Measurements from ENCODE around the gene IRF4.

IRF4 gene

DNA sequence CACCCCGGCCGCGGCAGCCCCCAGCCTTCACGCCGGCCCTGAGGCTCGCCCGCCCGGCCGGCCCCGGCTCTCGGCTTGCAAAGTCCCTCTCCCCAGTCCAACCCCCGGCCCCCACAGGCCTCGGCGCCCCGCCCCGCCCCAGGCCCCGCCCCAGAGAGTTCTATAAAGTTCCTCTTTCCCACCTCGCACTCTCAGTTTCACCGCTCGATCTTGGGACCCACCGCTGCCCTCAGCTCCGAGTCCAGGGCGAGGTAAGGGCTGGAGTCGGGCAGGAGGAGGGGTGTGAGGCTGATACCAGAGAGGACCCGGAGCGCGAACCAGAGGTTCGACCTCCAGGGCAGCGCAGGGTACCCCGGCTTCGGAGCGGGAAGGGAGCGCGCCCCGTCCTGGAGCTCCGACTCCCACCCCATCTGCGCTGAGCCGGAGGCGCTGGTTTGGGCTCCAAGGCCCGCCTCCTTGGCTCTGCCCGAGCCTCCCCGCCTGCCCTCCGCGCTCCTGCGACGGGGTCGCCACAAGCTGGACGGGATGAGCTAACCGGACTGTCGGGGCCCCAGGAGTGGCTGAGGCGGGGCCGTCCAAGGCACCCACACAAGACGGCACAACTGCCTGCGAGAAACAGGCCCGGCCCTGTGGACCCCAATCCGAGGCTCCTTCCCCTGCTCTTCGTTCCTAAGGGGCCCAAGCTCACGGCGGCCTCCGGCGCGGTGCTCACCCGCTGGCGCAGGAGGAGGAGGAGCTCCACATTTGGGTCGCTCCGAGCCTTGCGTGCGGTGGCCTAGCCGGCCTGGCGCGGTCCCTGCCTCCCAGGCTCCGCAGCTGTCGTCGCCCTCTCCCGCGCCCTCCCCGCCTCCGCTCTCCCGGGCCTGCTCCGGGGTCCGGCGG, at the start of gene IRF4:
IRF4 (plus strand) TSS at position 194 of the 882 bp plus-strand sequence. CDS start 1,401 bp downstream, outside the sequence.
- H3K27ac ChIP-seq = no peak within 1 kb of the TSS
- TF ChIP-seq CTCF (conservative IDR thresholded peaks at IDR 0.05) = no peak

DNA sequence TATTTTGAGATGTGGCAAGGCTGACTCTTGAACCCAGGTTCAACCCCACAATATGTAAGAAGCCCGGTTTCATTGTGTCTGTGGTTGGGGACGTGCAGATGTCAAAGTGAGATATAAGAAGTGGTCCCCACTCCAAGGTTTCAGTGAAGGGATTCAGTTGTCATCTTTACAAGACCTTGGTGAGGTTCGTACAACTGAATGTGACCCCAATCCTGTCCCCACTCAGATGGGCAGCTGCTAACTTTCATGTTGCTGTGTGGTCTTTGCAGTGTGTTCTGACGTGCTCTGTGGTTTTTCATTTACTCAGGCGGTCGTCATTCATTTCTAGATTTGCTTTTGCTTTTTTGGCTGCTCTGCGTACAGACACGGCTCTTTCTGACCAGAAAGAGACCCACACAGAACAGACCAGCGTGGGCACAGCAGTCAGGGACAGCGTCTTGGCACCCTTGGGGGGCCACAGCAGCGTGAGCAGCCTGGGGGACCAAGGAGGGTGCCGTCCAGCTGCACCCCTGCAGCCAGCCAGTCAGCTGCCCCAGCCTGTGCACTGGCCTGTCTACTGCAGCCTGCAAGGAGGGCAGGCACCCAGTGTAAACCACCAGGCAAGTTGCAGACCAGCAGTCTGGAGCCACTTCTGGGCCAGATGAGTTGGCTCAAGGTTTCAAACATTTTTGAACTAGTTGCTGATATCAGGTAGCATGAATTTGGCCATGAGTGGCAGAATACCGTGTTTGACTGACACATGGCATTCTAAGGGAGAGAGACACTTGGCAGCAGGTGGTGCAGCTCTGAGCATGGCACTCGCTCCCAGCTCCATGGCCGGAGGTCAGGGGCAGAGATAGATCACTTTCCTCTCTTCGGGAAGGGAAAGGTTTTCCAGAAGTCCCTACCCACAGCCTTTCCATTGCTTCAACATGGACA, 49.4 kb upstream of the IRF4 start:
- H3K27ac ChIP-seq = no peak overlapping the region
- TF ChIP-seq CTCF (conservative IDR thresholded peaks at IDR 0.05) = no peak

DNA sequence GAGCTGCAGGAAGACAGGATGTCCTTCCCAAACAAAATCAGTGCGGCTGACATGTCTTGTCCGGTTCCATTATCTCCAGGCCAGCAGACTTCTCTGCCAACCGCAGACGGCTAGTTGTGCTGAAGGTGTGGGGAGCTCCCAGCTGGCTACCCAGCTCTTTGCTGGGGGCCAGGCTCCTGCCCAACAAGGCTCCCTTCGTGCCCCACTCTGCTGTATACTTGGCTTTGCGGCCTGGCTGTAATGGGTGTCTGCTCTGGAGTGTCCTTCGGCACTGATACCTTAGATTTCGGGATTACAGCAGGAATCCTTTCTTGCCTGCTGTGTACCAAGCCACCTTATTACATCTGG, 48.7 kb upstream of the IRF4 start:
- no peak for TF ChIP-seq CTCF (conservative IDR thresholded peaks at IDR 0.05)
- no peak overlapping the region for H3K27ac ChIP-seq

DNA sequence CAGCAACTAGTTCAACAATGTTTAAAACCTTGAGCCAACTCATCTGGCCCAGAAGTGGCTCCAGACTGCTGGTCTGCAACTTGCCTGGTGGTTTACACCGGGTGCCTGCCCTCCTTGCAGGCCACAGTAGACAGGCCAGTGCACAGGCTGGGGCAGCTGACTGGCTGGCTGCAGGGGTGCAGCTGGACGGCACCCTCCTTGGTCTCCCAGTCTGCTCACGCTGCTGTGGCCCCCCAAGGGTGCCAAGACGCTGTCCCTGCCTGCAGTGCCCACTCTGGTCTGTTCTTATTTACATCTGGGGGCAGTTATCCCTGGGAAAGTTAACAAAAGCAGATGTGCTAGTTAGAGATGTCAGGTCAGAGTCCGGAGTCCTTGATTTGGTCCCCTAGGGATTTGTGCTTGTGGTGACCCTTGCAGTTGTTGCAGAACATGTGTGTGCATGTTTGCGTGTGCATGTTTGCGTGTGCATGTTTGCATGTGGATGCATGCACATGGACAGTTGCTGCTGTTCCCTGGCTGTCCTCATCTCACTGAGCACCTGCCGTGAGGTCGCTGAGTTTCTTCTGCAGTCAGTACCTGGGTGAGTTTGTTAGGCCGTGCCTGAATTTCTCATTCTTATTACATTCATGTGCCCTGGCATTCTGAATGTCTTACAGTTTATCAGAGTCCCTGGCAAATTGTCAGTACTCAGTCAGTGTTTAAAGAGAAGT, 48.2 kb upstream of the IRF4 start:
- TF ChIP-seq CTCF (conservative IDR thresholded peaks at IDR 0.05) = no peak
- H3K27ac ChIP-seq = no peak overlapping the region

- no peak for TF ChIP-seq CTCF (conservative IDR thresholded peaks at IDR 0.05)
- no peak overlapping the region for H3K27ac ChIP-seq
Measured at GRCh38 chr6:343960-344815, 47.4 kb upstream of the IRF4 start.

DNA sequence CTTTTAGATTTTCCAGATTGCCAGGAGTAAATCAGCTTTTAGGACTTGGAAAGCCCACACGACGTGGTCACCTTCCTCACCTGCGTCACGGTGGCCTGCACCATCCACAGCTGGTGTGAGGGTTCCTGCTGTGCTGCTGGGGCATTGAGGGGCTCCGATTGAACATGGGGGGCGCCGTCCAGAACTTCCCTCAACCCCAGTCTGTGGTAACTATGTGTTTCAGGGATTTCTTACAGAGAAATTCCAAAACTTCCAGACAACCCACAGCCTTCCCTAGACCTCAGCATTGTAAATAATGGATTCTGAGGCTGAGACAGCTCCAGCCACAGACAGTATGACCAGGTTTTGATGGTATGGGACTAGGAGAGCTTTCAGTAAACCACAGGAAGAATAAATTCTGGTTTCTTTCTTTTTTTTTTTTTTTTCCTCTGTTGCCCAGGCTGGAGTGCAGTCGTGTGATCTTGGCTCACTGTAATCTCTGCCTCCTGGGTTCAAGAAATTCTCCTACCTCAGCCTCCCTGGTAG, 46.7 kb upstream of the IRF4 start:
- no peak for TF ChIP-seq CTCF (conservative IDR thresholded peaks at IDR 0.05)
- H3K27ac ChIP-seq = no peak overlapping the region
